Neural cell (in vitro differentiated cells): ENCODE measurements around the gene GUCA1C. TPM values are rescaled to one million over a fixed set of nuclear protein-coding genes. Genes with fewer than 3 reads are reported as not detected.

Source experiments
- H2AFZ ChIP-seq: fragments of 200-600, 300-800 bp; sonication (generic), shearing (Covaris generic); 2 replicates; pipeline ENCODE4 v1.6.0; 2014; ENCODE audit warnings: low read depth, mild to moderate bottlenecking, antibody characterized with exemption, low read length, moderate library complexity
- H3F3A ChIP-seq: fragments of 200-600 bp; shearing (Covaris generic); 2 replicates; pipeline ENCODE4 v1.6.1; 2016; ENCODE audit warnings: mild to moderate bottlenecking, moderate library complexity, mixed read lengths, antibody characterized with exemption, low read length; ENCODE audit not compliant: insufficient read depth, poor library complexity, severe bottlenecking
- H3K27ac ChIP-seq: fragments of 200-600, 300-800 bp; sonication (generic), shearing (Covaris generic); 2 replicates; pipeline ENCODE4 v1.5.1; 2014; ENCODE audit warnings: mild to moderate bottlenecking, low read length, moderate library complexity
- H3K27me3 ChIP-seq: fragments of 300-800, 200-600 bp; sonication (generic), shearing (Covaris generic); 2 replicates; pipeline ENCODE4 v1.6.0; 2014; ENCODE audit warnings: mild to moderate bottlenecking, low read depth, low read length, moderate library complexity; ENCODE audit not compliant: insufficient read depth
- H3K36me3 ChIP-seq: fragments of 300-800, 200-600 bp; sonication (generic), shearing (Covaris generic); 2 replicates; pipeline ENCODE4 v1.5.1; 2014; ENCODE audit warnings: mild to moderate bottlenecking, antibody characterized with exemption, low read length, moderate library complexity; ENCODE audit not compliant: insufficient read depth
- H3K4me2 ChIP-seq: fragments of 300-800, 200-600 bp; sonication (generic), shearing (Covaris generic); 2 replicates; pipeline ENCODE4 v1.6.0; 2014; ENCODE audit warnings: mild to moderate bottlenecking, low read length
- H3K4me3 ChIP-seq: fragments of 300-800, 200-600 bp; sonication (generic), shearing (Covaris generic); 2 replicates; pipeline ENCODE4 v1.5.1; 2014; ENCODE audit warnings: mild to moderate bottlenecking, low read length, moderate library complexity
- H3K79me2 ChIP-seq: fragments of 200-600 bp; shearing (Covaris generic); replicated peaks from 2 replicates; pipeline ENCODE4 v1.6.0; 2014; ENCODE audit warnings: mild to moderate bottlenecking, low read length, moderate library complexity; ENCODE audit not compliant: insufficient read depth
- H3K9ac ChIP-seq: fragments of 300-800, 200-600 bp; sonication (generic), shearing (Covaris generic); 2 replicates; pipeline ENCODE4 v1.6.1; 2016; ENCODE audit warnings: mild to moderate bottlenecking, low read length, mixed read lengths
- H3K9me2 ChIP-seq: fragments of 200-600 bp; shearing (Covaris generic); 2 replicates; pipeline ENCODE4 v1.6.1; 2016; ENCODE audit warnings: mild to moderate bottlenecking, low read length, mixed read lengths; ENCODE audit not compliant: insufficient read depth
- H3K9me3 ChIP-seq: fragments of 200-600, 300-800 bp; sonication (generic), shearing (Covaris generic); 2 replicates; pipeline ENCODE4 v1.6.1; 2016; ENCODE audit warnings: mild to moderate bottlenecking, mixed run types, low read length, moderate library complexity, mixed read lengths
- H4K20me1 ChIP-seq: fragments of 200-600 bp; shearing (Covaris generic); 2 replicates; pipeline ENCODE4 v1.6.1; 2016; ENCODE audit warnings: mild to moderate bottlenecking, mixed run types; ENCODE audit not compliant: insufficient read depth
- EP300 ChIP-seq: fragments of 450-650 bp; conservative IDR thresholded peaks from 2 replicates; pipeline ENCODE4 v1.6.1; 2014; ENCODE audit warnings: antibody characterized with exemption, mild to moderate bottlenecking, moderate library complexity; ENCODE audit not compliant: poor library complexity, severe bottlenecking
- EZH2 ChIP-seq: fragments of 200-600, 300-800 bp; shearing (Covaris generic), sonication (generic); IDR thresholded peaks from 2 replicates; pipeline ENCODE4 v1.6.1; 2014; ENCODE audit warnings: antibody characterized with exemption, low read length, borderline replicate concordance, mild to moderate bottlenecking; ENCODE audit not compliant: insufficient read depth, poor library complexity, severe bottlenecking
- MXI1 ChIP-seq: fragments of 450-650 bp; conservative IDR thresholded peaks from 2 replicates; pipeline ENCODE4 v1.6.1; 2014; ENCODE audit warnings: antibody characterized with exemption, mild to moderate bottlenecking; ENCODE audit not compliant: poor library complexity, severe bottlenecking
- POLR2AphosphoS5 ChIP-seq: IDR thresholded peaks from 2 replicates; pipeline ENCODE4 v1.6.1; 2012
- RAD21 ChIP-seq: fragments of 450-650 bp; conservative IDR thresholded peaks from 2 replicates; pipeline ENCODE4 v1.6.1; 2014; ENCODE audit warnings: antibody characterized with exemption, mild to moderate bottlenecking, moderate library complexity
- REST ChIP-seq: IDR thresholded peaks from 2 replicates; pipeline ENCODE4 v1.6.1; 2012; ENCODE audit warnings: borderline replicate concordance
- SMC3 ChIP-seq: fragments of 450-650 bp; conservative IDR thresholded peaks from 2 replicates; pipeline ENCODE4 v1.6.1; 2014; ENCODE audit warnings: antibody characterized with exemption, mild to moderate bottlenecking, moderate library complexity; ENCODE audit not compliant: poor library complexity
- TAF1 ChIP-seq: IDR thresholded peaks from 2 replicates; pipeline ENCODE4 v1.6.1; 2012; ENCODE audit warnings: low read depth
- polyA plus RNA-seq: library from polyadenylated mRNA; depleted of rRNA; stranded (reverse); fragments of >200 nt; gene quantifications from 2 replicates; pipeline ENCODE4 v1.2.3, GENCODE V29; 2014
- TF ChIP-seq, protein P1 (sequence below): fragments of 450-650 bp; IDR thresholded peaks from 2 replicates; pipeline ENCODE4 v1.5.1; 2014; ENCODE audit warnings: antibody characterized with exemption, mild to moderate bottlenecking, moderate library complexity; ENCODE audit not compliant: poor library complexity, severe bottlenecking

The GUCA1C gene
- polyA plus RNA-seq, 1 donor from 2014 or later, result not detected

DNA sequence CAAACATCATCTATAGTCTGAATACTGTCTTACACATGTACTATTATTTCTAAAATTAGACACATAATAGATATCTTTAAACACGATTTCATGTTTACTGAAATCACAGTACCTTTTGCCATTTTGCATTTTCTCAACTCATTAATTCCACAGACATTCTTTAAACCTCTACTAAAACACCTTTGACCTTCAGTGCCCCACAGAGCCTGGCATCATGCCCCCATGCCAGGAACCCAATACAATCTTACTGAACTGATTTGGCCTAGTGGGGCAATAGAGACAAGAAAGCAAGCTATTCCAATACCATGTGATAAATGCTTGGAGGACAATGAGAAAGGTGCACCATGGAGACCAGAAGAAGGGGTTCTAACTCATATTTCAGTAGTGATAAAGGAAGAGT, 19.3 kb upstream of the GUCA1C start:
- H2AFZ ChIP-seq, result no peak overlapping the region
- H3K9ac ChIP-seq, result no peak overlapping the region
- no peak for TF ChIP-seq REST
- TF ChIP-seq RAD21, result no peak
- no peak for TF ChIP-seq EZH2
- no peak for TF ChIP-seq TAF1
- TF ChIP-seq EP300, result no peak
- TF ChIP-seq MXI1, result no peak
- TF ChIP-seq SMC3, result no peak
- TF ChIP-seq POLR2AphosphoS5, result no peak
- TF ChIP-seq, protein P1, sequence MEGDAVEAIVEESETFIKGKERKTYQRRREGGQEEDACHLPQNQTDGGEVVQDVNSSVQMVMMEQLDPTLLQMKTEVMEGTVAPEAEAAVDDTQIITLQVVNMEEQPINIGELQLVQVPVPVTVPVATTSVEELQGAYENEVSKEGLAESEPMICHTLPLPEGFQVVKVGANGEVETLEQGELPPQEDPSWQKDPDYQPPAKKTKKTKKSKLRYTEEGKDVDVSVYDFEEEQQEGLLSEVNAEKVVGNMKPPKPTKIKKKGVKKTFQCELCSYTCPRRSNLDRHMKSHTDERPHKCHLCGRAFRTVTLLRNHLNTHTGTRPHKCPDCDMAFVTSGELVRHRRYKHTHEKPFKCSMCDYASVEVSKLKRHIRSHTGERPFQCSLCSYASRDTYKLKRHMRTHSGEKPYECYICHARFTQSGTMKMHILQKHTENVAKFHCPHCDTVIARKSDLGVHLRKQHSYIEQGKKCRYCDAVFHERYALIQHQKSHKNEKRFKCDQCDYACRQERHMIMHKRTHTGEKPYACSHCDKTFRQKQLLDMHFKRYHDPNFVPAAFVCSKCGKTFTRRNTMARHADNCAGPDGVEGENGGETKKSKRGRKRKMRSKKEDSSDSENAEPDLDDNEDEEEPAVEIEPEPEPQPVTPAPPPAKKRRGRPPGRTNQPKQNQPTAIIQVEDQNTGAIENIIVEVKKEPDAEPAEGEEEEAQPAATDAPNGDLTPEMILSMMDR, result no peak
- H3K27me3 ChIP-seq, result no peaks in the 10 kb centered on the region
- H3K4me2 ChIP-seq, result no peak overlapping the region
- H3F3A ChIP-seq, result no peaks in the 10 kb centered on the region
- no peaks in the 10 kb centered on the region for H3K79me2 ChIP-seq
- no peaks in the 10 kb centered on the region for H3K36me3 ChIP-seq
- no peaks in the 10 kb centered on the region for H4K20me1 ChIP-seq
- no peaks in the 10 kb centered on the region for H3K9me2 ChIP-seq
- no peaks in the 10 kb centered on the region for H3K9me3 ChIP-seq
- H3K4me3 ChIP-seq, result no peak overlapping the region
- H3K27ac ChIP-seq, result no peak overlapping the region

- Histone ChIP-seq H3K27ac (no peak overlapping the region), H3K9me2 (no peaks in the 10 kb centered on the region), H3F3A (no peaks in the 10 kb centered on the region), H2AFZ (no peak overlapping the region), H3K9me3 (no peaks in the 10 kb centered on the region), H3K4me2 (no peak overlapping the region), H3K4me3 (no peak overlapping the region), H3K36me3 (no peaks in the 10 kb centered on the region), H3K9ac (no peak overlapping the region), H3K79me2 (no peaks in the 10 kb centered on the region), H4K20me1 (no peaks in the 10 kb centered on the region), H3K27me3 (no peaks in the 10 kb centered on the region)
- no peak for TF ChIP-seq EP300
- no peak for TF ChIP-seq EZH2
- TF ChIP-seq TAF1, result no peak
- TF ChIP-seq MXI1, result no peak
- no peak for TF ChIP-seq REST
- no peak for TF ChIP-seq POLR2AphosphoS5
- TF ChIP-seq RAD21, result no peak
- TF ChIP-seq, protein P1, result no peak
- TF ChIP-seq SMC3, result no peak
These were observed 18.8 kb upstream of the GUCA1C start for GRCh38 chr3:108972482-108972881.
